ENCODE data around the gene CTXND1. TPM values are rescaled to one million over a fixed set of nuclear protein-coding genes. Genes with fewer than 3 reads are reported as not detected.
A peak's percentile ranks its signal among the peaks of the same experiment; 100 is the strongest.

Gene CTXND1
- total and polyA plus RNA-seq, 2 of the 4 experiments (the other 2 are of a cell fraction) = not detected

- Histone ChIP-seq H3K4me2 (ENCODE audit: low read depth, low read length) (no peak overlapping the region), H3K36me3 (ENCODE audit: control insufficient read depth, insufficient read depth, low read length) (no peaks in the 10 kb centered on the region), H2BK15ac (ENCODE audit: low read depth, low read length) (no peak overlapping the region), H3K4ac (ENCODE audit: low read depth, low read length) (no peak overlapping the region), H2BK20ac (ENCODE audit: low read depth, low read length) (no peak overlapping the region), H3K14ac (replicated peaks; ENCODE audit: low read depth, low read length) (no peak overlapping the region), H3K79me1 (ENCODE audit: low read depth in 1 of 2, low read length in 2 of 2) (no peaks in the 10 kb centered on the region), H3K9me3 (ENCODE audit: control insufficient read depth, insufficient read depth, low read length) (peaks cover 3% of the 10 kb centered on the region), H3K27me3 (ENCODE audit: control insufficient read depth, insufficient read depth, low read length) (peaks cover 39% of the 10 kb centered on the region), H3K56ac (ENCODE audit: extremely low read depth, insufficient read depth, low read length) (no peak overlapping the region), H4K91ac (ENCODE audit: insufficient read depth, low read depth, low read length) (no peak overlapping the region), H4K20me1 (ENCODE audit: insufficient read depth, low read length) (no peaks in the 10 kb centered on the region), H2AFZ (replicated peaks; ENCODE audit: low read length, poor library complexity) (no peak overlapping the region), H3K27ac (ENCODE audit: insufficient read depth, low read length) (no peak overlapping the region), H3K9ac (ENCODE audit: low read depth, low read length) (no peak overlapping the region), H4K8ac (ENCODE audit: low read depth in 2 of 2, low read length in 2 of 2) (no peak overlapping the region), H2AK5ac (ENCODE audit: low read depth, low read length) (no peak overlapping the region), H3K18ac (ENCODE audit: low read depth, low read length) (no peak overlapping the region), H4K5ac (ENCODE audit: low read depth, low read length) (no peak overlapping the region), H3K4me3 (ENCODE audit: insufficient read depth, low read depth, low read length) (no peak overlapping the region), H3K4me1 (ENCODE audit: control insufficient read depth, insufficient read depth, low read length) (no peaks in the 10 kb centered on the region), H3K9me1 (ENCODE audit: insufficient read depth, low read length) (0 out of 2 replicates have a peak, but pooled peaks cover 4% of the 10 kb centered on the region), H2BK120ac (ENCODE audit: low read depth, low read length) (no peak overlapping the region), H2AK9ac (replicated peaks; ENCODE audit: low read depth, low read length, poor library complexity) (no peak overlapping the region), H3K23ac (ENCODE audit: low read depth, low read length) (no peak overlapping the region; the same call in 1 of the 2 replicates), H2BK5ac (ENCODE audit: low read depth, low read length, poor library complexity, severe bottlenecking) (no peak overlapping the region)
- ATAC-seq (ENCODE audit: low read depth) = peak; percentile 61
- dilution Hi-C loops (cut with HindIII; ENCODE audit: low sequenced_read_pairs, unreplicated experiment) (no loop called here), in situ Hi-C loops (cut with MboI; ENCODE audit: low sequenced_read_pairs) (no loop called here), intact Hi-C loops (cut with micrococcal nuclease) (no loop called here)
- TF ChIP-seq USF2 (IDR thresholded peaks at IDR 0.05; ENCODE audit: low read depth, low read length) = no peak
- DNase-seq = no peak
- ChIA-PET CTCF (no interaction called here), POLR2A (ENCODE audit: unreplicated experiment) (no interaction called here)
- WGBS, 2 experiments (ENCODE audit: extremely low coverage in 2 of 2, insufficient read length in 1 of 2) = no CpG with 5 or more reads among the region's 2 CpGs
- no TSS peak for BruUV-seq (replicated peaks)
These were observed 8.5 kb upstream of the CTXND1 start for GRCh38 chr15:80260551-80260950.

Measured in IMR-90 (cell line).